ENCODE data around the gene LRTM2.

LRTM2 gene

GRCh38 chr12:1832801-1833595 is 12.6 kb downstream of the LRTM2 start:
- H4K20me1 ChIP-seq: no peaks in the 10 kb centered on the region
- H3K36me3 ChIP-seq: peaks cover 0 to 17% (median 0%) of the 10 kb centered on the region in 11 experiments; a peak in 4 of 22 replicates
- peak overlapping the region in 5 of 11 experiments; percentile 12 to 99 (median 97); a peak in 7 of 22 replicates for H3K27ac ChIP-seq
- H3K4me1 ChIP-seq: peaks cover 69 to 100% (median 97%) of the 10 kb centered on the region in 10 experiments
- H3K4me3 ChIP-seq: no peak overlapping the region
- H3K4me2 ChIP-seq: peak overlapping the region in 9 of 11 experiments; percentile 90 to 99 (median 99); a peak in 15 of 22 replicates
- no peaks in the 10 kb centered on the region for H3K27me3 ChIP-seq
- 0 out of 22 replicates have a peak overlapping the region, but pooled peaks of 1 of the 11 experiments have one; percentile 35 for H3K9ac ChIP-seq
- no peaks in the 10 kb centered on the region for H3K9me3 ChIP-seq (replicated peaks in 1 of 11)
- no peak for TF ChIP-seq Cebpa-rat (IDR thresholded peaks at IDR 0.05)

DNA sequence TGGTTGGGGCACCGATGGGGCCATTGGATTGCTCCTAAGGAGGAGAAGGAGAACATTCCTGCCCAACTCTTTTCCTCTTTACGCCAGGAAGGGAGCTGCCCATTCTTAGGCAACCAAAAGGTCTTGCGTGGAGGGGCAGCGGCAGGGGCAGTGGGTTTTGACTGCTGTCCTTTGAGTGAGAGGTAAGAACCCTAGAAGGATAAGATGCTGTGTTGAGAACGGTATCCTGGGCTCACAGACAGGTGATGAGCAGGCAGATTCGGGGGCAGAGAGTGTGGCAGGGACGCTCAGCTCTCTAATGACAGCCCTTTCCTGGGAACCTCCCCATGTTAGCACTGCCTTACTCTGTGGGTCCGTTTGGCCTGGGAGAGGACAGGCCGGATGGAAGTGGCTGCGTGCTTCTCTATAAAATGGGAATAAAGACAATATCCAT is 13.2 kb downstream of the LRTM2 start:
- H3K4me1 ChIP-seq: peaks cover 69 to 100% (median 97%) of the 10 kb centered on the region in 10 experiments
- H3K36me3 ChIP-seq: peaks cover 0 to 17% (median 0%) of the 10 kb centered on the region in 11 experiments; a peak in 4 of 22 replicates
- H3K9me3 ChIP-seq (replicated peaks in 1 of 11): no peaks in the 10 kb centered on the region
- H3K27ac ChIP-seq: peak overlapping the region in 5 of 11 experiments; percentile 12 to 99 (median 97); a peak in 8 of 22 replicates
- no peak overlapping the region for H3K4me3 ChIP-seq
- 0 out of 22 replicates have a peak, but pooled peaks cover 0 to under 1% (median 0%) of the 10 kb centered on the region in 11 experiments for H3K27me3 ChIP-seq
- peak overlapping the region in 9 of 11 experiments; percentile 90 to 99 (median 99); a peak in 16 of 22 replicates for H3K4me2 ChIP-seq
- 0 out of 22 replicates have a peak overlapping the region, but pooled peaks of 1 of the 11 experiments have one; percentile 35 for H3K9ac ChIP-seq
- no peak for TF ChIP-seq Cebpa-rat (IDR thresholded peaks at IDR 0.05)
- H4K20me1 ChIP-seq: no peaks in the 10 kb centered on the region

- H3K9me3 ChIP-seq (replicated peaks in 1 of 11): no peaks in the 10 kb centered on the region
- peak overlapping the region in 8 of 11 experiments; percentile 89 to 99 (median 97); a peak in 16 of 22 replicates for H3K27ac ChIP-seq
- H3K9ac ChIP-seq: peak overlapping the region in 6 of 11 experiments; percentile 82 to 92 (median 88); a peak in 11 of 22 replicates
- H3K27me3 ChIP-seq: peaks cover 0 to 8% (median 0%) of the 10 kb centered on the region in 11 experiments; a peak in 1 of 22 replicates
- H4K20me1 ChIP-seq: no peaks in the 10 kb centered on the region
- H3K4me3 ChIP-seq: no peak overlapping the region
- no peak for TF ChIP-seq Cebpa-rat (IDR thresholded peaks at IDR 0.05)
- peak overlapping the region; percentile 90 to 99 (median 99); a peak in 21 of 22 replicates for H3K4me2 ChIP-seq
- peaks cover 69 to 100% (median 97%) of the 10 kb centered on the region in 10 experiments for H3K4me1 ChIP-seq
- H3K36me3 ChIP-seq: peaks cover 0 to 17% (median 0%) of the 10 kb centered on the region in 11 experiments; a peak in 4 of 22 replicates
Measured at GRCh38 chr12:1834186-1834925, 14.0 kb downstream of the LRTM2 start.

DNA sequence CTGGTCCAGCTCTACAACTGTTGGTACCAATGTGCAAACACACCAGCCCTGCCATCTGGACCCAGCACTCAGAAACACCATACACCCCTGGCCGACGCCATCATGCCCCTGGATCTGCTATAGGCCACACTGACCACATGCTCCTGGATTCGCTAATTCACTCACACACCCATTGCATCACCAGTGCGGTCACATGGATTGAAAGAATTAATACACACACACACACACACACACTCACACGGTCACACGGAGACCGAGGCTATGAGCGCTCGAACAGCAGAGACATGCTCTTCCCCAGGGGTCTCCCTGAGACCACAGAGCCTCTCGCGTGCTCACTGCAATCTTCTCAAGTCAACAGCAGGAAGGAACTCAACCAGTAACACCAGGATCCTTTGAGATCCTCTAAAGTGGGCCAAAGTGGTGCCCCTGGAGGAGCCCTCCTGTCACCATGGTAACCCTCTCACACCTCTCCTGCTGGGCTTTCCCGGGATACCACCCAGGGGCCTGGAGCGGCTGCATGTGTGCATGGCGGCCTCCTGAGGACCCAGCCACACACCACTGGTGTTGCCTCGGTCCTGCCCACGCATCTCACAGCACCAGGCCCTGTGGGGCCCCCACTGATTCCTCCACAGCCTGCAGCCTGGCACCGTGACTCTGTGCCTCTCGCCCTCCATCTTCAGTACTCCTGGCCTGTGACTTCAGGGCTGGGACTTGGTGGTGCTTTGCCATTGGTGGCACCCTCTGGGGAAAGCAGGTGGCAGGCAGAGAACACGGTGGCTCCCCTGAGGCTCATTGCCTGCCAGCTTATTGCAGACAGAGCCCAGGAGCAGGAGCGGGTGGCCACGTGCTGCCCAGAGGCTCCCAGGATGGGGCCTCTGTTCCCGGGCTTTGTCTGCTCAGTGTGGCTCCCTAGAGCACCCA is 15.1 kb downstream of the LRTM2 start:
- H3K4me1 ChIP-seq: peaks cover 75 to 98% (median 95%) of the 10 kb centered on the region in 10 experiments
- TF ChIP-seq Cebpa-rat (IDR thresholded peaks at IDR 0.05): peak in 8 of 11 experiments; percentile 16 to 93 (median 52); a peak in 10 of 22 replicates
- peaks cover 0 to 15% (median 0%) of the 10 kb centered on the region in 11 experiments; a peak in 1 of 22 replicates for H3K27me3 ChIP-seq
- H3K4me2 ChIP-seq: peak overlapping the region; percentile 90 to 99 (median 99)
- peak overlapping the region in 9 of 11 experiments; percentile 64 to 92 (median 87); a peak in 17 of 22 replicates for H3K9ac ChIP-seq
- peaks cover 0 to 17% (median 0%) of the 10 kb centered on the region in 11 experiments; a peak in 4 of 22 replicates for H3K36me3 ChIP-seq
- H4K20me1 ChIP-seq: no peaks in the 10 kb centered on the region
- peak overlapping the region; percentile 24 to 99 (median 96); a peak in 20 of 22 replicates for H3K27ac ChIP-seq
- H3K4me3 ChIP-seq: peak overlapping the region in 2 of 10 experiments; percentile 21 to 37; a peak in 3 of 20 replicates
- no peaks in the 10 kb centered on the region for H3K9me3 ChIP-seq (replicated peaks in 1 of 11)

DNA sequence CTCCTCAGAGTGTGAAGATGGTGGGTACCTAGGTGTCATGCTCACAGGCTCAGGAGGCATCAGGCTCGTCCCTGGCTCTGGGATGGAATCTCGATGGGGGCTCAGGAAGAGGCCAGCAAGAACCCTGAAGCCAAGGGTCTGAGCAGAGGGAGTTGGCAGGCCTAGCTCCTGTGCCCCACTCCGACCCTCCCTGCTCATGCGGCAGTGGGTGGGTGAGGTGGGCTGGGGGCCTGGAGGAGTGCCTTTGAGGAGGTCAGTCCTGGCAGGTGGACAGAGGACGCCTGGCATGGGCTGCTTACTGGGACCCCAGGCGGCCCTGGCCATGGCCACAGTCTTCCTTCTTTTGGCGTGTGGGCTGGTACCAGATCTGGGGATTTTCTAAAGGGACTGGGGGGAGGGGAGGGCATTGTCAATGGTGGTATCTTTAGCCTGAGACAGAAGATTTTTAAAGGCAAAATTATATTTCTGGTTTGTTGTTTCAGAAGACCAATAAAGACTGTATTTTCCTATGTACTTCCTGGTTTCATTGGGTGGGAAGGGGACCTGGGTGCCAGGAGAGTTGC is 16.0 kb downstream of the LRTM2 start:
- H3K27me3 ChIP-seq: peaks cover 0 to 15% (median 0%) of the 10 kb centered on the region in 11 experiments; a peak in 1 of 22 replicates
- H3K27ac ChIP-seq: peak overlapping the region; percentile 24 to 99 (median 96); a peak in 21 of 22 replicates
- no peaks in the 10 kb centered on the region for H3K9me3 ChIP-seq (replicated peaks in 1 of 11)
- H3K36me3 ChIP-seq: peaks cover 0 to 13% (median 0%) of the 10 kb centered on the region in 11 experiments; a peak in 3 of 22 replicates
- H4K20me1 ChIP-seq: no peaks in the 10 kb centered on the region
- H3K9ac ChIP-seq: peak overlapping the region in 10 of 11 experiments; percentile 35 to 92 (median 86); a peak in 19 of 22 replicates
- peak overlapping the region; percentile 90 to 99 (median 99) for H3K4me2 ChIP-seq
- no peak for TF ChIP-seq Cebpa-rat (IDR thresholded peaks at IDR 0.05)
- H3K4me3 ChIP-seq: peak overlapping the region in 5 of 10 experiments; percentile 27 to 67 (median 58); a peak in 9 of 20 replicates
- H3K4me1 ChIP-seq: peaks cover 75 to 98% (median 95%) of the 10 kb centered on the region in 10 experiments

DNA sequence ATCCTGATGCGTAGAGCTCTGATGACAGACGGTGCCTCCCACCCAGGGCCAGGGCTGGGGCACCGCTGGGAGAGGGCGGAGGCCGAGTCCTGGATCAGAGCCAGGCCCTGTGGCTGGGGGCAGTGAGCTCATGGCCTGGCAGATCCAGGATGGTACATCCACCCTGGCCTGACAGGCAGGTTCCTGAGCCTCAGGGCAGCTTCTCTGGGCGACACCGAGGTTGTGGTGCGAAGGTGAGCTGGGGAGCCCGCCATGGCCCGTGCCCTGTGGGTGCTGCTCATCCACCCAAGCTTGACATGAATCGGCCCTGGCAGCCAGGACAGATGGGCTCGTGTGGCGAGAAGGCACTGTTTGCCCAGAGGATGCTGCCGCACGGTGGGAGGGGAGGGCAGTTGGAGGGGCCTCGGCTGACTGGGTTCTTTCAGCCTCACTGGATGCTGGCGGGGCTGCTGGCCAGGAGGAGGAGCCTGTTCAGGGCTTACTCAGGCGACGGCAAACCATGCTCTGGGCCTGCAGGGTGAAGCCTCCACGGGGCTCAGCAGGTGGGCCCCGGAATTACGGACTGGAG is 16.6 kb downstream of the LRTM2 start:
- H3K27me3 ChIP-seq: peaks cover 0 to 15% (median 0%) of the 10 kb centered on the region in 11 experiments; a peak in 1 of 22 replicates
- H3K27ac ChIP-seq: peak overlapping the region; percentile 24 to 99 (median 96); a peak in 21 of 22 replicates
- H3K4me3 ChIP-seq: peak overlapping the region in 8 of 10 experiments; percentile 50 to 67 (median 60); a peak in 14 of 20 replicates
- no peaks in the 10 kb centered on the region for H4K20me1 ChIP-seq
- no peaks in the 10 kb centered on the region for H3K9me3 ChIP-seq (replicated peaks in 1 of 11)
- peaks cover 75 to 98% (median 95%) of the 10 kb centered on the region in 10 experiments for H3K4me1 ChIP-seq
- H3K36me3 ChIP-seq: peaks cover 0 to 13% (median 0%) of the 10 kb centered on the region in 11 experiments; a peak in 3 of 22 replicates
- peak overlapping the region in 10 of 11 experiments; percentile 10 to 92 (median 86); a peak in 19 of 22 replicates for H3K9ac ChIP-seq
- peak overlapping the region; percentile 90 to 99 (median 99) for H3K4me2 ChIP-seq
- TF ChIP-seq Cebpa-rat (IDR thresholded peaks at IDR 0.05): no peak

All from BLaER1 treated with 17β-estradiol and CSF1 and Interleukin-3, amounts not matched to agents 10 nM and 100 nM (cell line).